ENCODE data around the gene MRPL49. TPM values are rescaled to one million over a fixed set of nuclear protein-coding genes. Genes with fewer than 3 reads are reported as not detected.

Gene MRPL49
- total and polyA plus RNA-seq, 2 of the 13 experiments (the other 11 are each of a cell fraction or from before 2014, with no cell fraction given) = 39.2 to 53.3 TPM

- TF ChIP-seq MBD4 (IDR thresholded peaks at IDR 0.05; ENCODE audit: borderline replicate concordance, low read length) = no peak
- TF ChIP-seq ZNF263 (CRISPR knock-in tag; IDR thresholded peaks at IDR 0.05) = no peak
- TF ChIP-seq HDAC6 (IDR thresholded peaks at IDR 0.05; ENCODE audit: low read depth, low read length) = no peak
- TF ChIP-seq ATF7 (IDR thresholded peaks at IDR 0.05) = peak; percentile 71; the same call in 1 of the 2 replicates
- TF ChIP-seq ATF7 (CRISPR knock-in tag; IDR thresholded peaks at IDR 0.05) = no peak
- TF ChIP-seq NFE2 (CRISPR knock-in tag; IDR thresholded peaks at IDR 0.05) = no peak
- TF ChIP-seq IKZF5 (CRISPR knock-in tag; IDR thresholded peaks at IDR 0.05) = peak; percentile 52
- TF ChIP-seq ZNF607 (CRISPR knock-in tag; IDR thresholded peaks at IDR 0.05; ENCODE audit: borderline replicate concordance) = peak; percentile 66
- TF ChIP-seq ZBTB10 (CRISPR knock-in tag; IDR thresholded peaks at IDR 0.05; ENCODE audit: borderline replicate concordance) = no peak
- peak; percentile 25; the same call in 1 of the 2 replicates for TF ChIP-seq ZNF704 (CRISPR knock-in tag; IDR thresholded peaks at IDR 0.05; ENCODE audit: borderline replicate concordance)
- TF ChIP-seq ZNF790 (CRISPR knock-in tag; IDR thresholded peaks at IDR 0.05; ENCODE audit: borderline replicate concordance) = no peak
- no peak; the same call in 1 of the 2 replicates for TF ChIP-seq NCOA2 (CRISPR knock-in tag; IDR thresholded peaks at IDR 0.05)
- no peak for TF ChIP-seq ZFP36 (IDR thresholded peaks at IDR 0.05; ENCODE audit: borderline replicate concordance, low read depth, low read length, partially characterized antibody)
- TF ChIP-seq ZNF10 (CRISPR knock-in tag; IDR thresholded peaks at IDR 0.05; ENCODE audit: borderline replicate concordance, low read depth) = no peak
- no peak; the same call in 1 of the 2 replicates for TF ChIP-seq ZNF770 (CRISPR knock-in tag; IDR thresholded peaks at IDR 0.05)
- peak; percentile 23; the same call in 1 of the 2 replicates for TF ChIP-seq NFIC (IDR thresholded peaks at IDR 0.05; ENCODE audit: low read length)
- TF ChIP-seq CREB3 (CRISPR knock-in tag; IDR thresholded peaks at IDR 0.05) = 0 out of 2 replicates have a peak, but pooled peaks have one; percentile 43
- no peak for TF ChIP-seq ZXDC (CRISPR knock-in tag; IDR thresholded peaks at IDR 0.05)
Observed at GRCh38 chr11:65134240-65134951, 12.3 kb downstream of the MRPL49 start, which contains the start of gene SYVN1 (continued).

Data from HepG2 (cell line).